GM18526 (cell line): ENCODE data around the gene ZNF625.

Experiments used
- POLR2A ChIP-seq: IDR thresholded peaks from 3 replicates; pipeline ENCODE4 v1.6.1; 2011; ENCODE audit not compliant: insufficient read length; ENCODE audit errors: extremely low read depth

The ZNF625 gene

GRCh38 chr19:12098040-12098439 lies 58.5 kb downstream of the ZNF625 start:
- no peak for TF ChIP-seq POLR2A

GRCh38 chr19:12095111-12095790 lies 61.3 kb downstream of the ZNF625 start:
- no peak for TF ChIP-seq POLR2A
